ENCODE data around the gene PPP2R1B.

- TF ChIP-seq CTCF (IDR thresholded peaks at IDR 0.05) (no peak), EZH2 (IDR thresholded peaks at IDR 0.05; ENCODE audit: borderline replicate concordance, insufficient read depth, low read depth, low read length, poor library complexity, severe bottlenecking) (no peak)
These were observed 18.9 kb upstream of the PPP2R1B start for GRCh38 chr11:111785076-111785475.
